ENCODE measurements around the gene AIFM3. TPM values are rescaled to one million over a fixed set of nuclear protein-coding genes. Genes with fewer than 3 reads are reported as not detected.
A peak's percentile ranks its signal among the peaks of the same experiment; 100 is the strongest.

Gene AIFM3
- total and polyA plus RNA-seq, 2 of the 13 experiments (the other 11 are each of a cell fraction or from before 2014, with no cell fraction given): 9.0 to 15.3 TPM

DNA sequence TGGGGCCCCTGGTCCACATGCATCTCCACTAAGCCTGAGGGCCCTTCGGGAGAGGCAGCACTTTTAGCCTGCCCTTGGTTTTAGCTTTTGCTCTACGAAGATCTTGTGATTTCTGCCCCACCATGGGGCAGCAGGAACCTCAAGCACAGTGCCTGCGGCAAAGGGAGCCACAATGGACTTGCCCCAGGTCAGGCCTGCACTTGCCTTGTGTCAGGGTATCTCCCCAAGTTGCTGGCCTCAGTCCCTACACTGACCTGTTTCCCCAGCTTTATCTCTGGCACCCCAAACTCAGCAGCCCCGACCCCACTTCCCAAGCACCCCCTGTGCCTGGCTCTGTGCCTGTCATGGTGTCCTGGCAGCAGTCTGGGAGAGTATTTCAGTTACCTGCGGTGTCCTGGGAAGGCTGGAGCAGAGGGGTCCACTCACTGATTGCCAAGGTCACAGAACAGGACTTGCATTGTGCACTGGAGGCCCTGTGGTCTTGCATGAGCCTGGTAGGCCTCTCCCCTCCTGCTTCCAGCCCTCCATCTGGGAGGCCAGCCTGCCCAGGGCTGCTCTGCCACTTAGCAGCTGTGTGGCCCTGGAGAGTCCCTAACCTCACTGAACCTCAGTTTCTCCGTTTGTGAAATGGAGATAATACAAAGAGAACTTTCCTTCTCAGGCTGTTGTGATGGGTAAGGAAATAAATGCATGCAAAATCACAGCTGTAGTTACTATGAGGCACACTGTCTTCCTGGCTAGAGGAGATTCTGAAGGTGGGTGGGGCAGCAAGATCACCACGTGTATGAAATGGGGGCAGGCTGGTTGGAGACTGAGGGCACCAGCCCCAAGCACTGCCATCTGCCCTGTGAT lies 3.6 kb upstream of the AIFM3 start (continued):
- TF ChIP-seq, protein P1, sequence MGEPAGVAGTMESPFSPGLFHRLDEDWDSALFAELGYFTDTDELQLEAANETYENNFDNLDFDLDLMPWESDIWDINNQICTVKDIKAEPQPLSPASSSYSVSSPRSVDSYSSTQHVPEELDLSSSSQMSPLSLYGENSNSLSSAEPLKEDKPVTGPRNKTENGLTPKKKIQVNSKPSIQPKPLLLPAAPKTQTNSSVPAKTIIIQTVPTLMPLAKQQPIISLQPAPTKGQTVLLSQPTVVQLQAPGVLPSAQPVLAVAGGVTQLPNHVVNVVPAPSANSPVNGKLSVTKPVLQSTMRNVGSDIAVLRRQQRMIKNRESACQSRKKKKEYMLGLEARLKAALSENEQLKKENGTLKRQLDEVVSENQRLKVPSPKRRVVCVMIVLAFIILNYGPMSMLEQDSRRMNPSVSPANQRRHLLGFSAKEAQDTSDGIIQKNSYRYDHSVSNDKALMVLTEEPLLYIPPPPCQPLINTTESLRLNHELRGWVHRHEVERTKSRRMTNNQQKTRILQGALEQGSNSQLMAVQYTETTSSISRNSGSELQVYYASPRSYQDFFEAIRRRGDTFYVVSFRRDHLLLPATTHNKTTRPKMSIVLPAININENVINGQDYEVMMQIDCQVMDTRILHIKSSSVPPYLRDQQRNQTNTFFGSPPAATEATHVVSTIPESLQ (CRISPR knock-in tag; conservative IDR thresholded peaks at IDR 0.05): no peak
- TF ChIP-seq, protein P2, sequence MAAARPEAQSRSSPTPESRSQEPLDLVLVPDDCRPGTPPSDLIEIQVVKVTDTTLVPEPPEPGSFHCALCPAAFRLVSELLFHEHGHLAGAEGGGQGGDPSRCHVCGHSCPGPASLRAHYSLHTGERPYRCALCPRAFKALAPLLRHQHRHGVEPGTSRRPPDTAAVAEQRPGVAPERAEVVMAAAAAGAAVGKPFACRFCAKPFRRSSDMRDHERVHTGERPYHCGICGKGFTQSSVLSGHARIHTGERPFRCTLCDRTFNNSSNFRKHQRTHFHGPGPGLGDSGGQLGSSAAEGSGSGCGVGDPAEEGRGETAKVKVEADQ (CRISPR knock-in tag; IDR thresholded peaks at IDR 0.05; ENCODE audit: borderline replicate concordance): no peak
- TF ChIP-seq FIP1L1 (IDR thresholded peaks at IDR 0.05; ENCODE audit: borderline replicate concordance, insufficient read depth, low read depth, low read length) (no peak), UBTF (CRISPR knock-in tag; IDR thresholded peaks at IDR 0.05) (peak; percentile 90), PPARG (CRISPR knock-in tag; conservative IDR thresholded peaks at IDR 0.05) (no peak), RARA (CRISPR knock-in tag; IDR thresholded peaks at IDR 0.05) (no peak; the same call in 1 of the 2 replicates), FOXP4 (CRISPR knock-in tag; IDR thresholded peaks at IDR 0.05) (peak; percentile 35; the same call in 1 of the 2 replicates), PTBP1 (IDR thresholded peaks at IDR 0.05; ENCODE audit: low read depth, low read length, poor library complexity, severe bottlenecking) (peak; percentile 29), NFATC3 (CRISPR knock-in tag; IDR thresholded peaks at IDR 0.05) (no peak), PCBP1 (IDR thresholded peaks at IDR 0.05; ENCODE audit: borderline replicate concordance, low read depth, low read length) (0 out of 2 replicates have a peak, but pooled peaks have one; percentile 44), ZNF530 (CRISPR knock-in tag; IDR thresholded peaks at IDR 0.05; ENCODE audit: low read depth) (no peak), ZNF263 (CRISPR knock-in tag; IDR thresholded peaks at IDR 0.05) (no peak; the same call in 1 of the 2 replicates), EP300 (IDR thresholded peaks at IDR 0.05; ENCODE audit: low read depth in 2 of 2, low read length in 2 of 2) (peak in 1 of 2 experiments; percentile 57; a peak in 1 of 4 replicates), EP300 (CRISPR knock-in tag; IDR thresholded peaks at IDR 0.05; ENCODE audit: borderline replicate concordance) (no peak; the same call in 1 of the 2 replicates), HIC2 (CRISPR knock-in tag; IDR thresholded peaks at IDR 0.05; ENCODE audit: low read depth) (peak; percentile 64; the same call in 1 of the 2 replicates)
- TF ChIP-seq, protein P3, sequence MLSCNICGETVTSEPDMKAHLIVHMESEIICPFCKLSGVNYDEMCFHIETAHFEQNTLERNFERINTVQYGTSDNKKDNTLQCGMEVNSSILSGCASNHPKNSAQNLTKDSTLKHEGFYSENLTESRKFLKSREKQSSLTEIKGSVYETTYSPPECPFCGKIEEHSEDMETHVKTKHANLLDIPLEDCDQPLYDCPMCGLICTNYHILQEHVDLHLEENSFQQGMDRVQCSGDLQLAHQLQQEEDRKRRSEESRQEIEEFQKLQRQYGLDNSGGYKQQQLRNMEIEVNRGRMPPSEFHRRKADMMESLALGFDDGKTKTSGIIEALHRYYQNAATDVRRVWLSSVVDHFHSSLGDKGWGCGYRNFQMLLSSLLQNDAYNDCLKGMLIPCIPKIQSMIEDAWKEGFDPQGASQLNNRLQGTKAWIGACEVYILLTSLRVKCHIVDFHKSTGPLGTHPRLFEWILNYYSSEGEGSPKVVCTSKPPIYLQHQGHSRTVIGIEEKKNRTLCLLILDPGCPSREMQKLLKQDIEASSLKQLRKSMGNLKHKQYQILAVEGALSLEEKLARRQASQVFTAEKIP (CRISPR knock-in tag; IDR thresholded peaks at IDR 0.05; ENCODE audit: borderline replicate concordance): no peak
